DMS114 treated with DMSO at 0.1 percent for 48 hours (cell line): Measurements from ENCODE around the gene GTF3C1.

Experiments
- DNase-seq: peaks from one replicate; lab custom pipeline; 2025; ENCODE audit not compliant: unreplicated experiment; lab: John Stamatoyannopoulos, UW

GTF3C1 gene

GRCh38 chr16:27568077-27568476 is 18.4 kb upstream of the GTF3C1 start:
- DNase-seq, result no peak

- no peak for DNase-seq
Measured at GRCh38 chr16:27566417-27566816, 16.7 kb upstream of the GTF3C1 start.

GRCh38 chr16:27564224-27564623 is 14.5 kb upstream of the GTF3C1 start:
- no peak for DNase-seq

- DNase-seq, result no peak
Measured at GRCh38 chr16:27561216-27561615, 11.5 kb upstream of the GTF3C1 start.

GRCh38 chr16:27558932-27559331 is 9.2 kb upstream of the GTF3C1 start:
- no peak for DNase-seq

- DNase-seq, result no peak
Measured at GRCh38 chr16:27558434-27558833, 8.7 kb upstream of the GTF3C1 start.

GRCh38 chr16:27556471-27556870 is 6.8 kb upstream of the GTF3C1 start:
- no peak for DNase-seq

GRCh38 chr16:27551036-27551435 is 1.3 kb upstream of the GTF3C1 start:
- DNase-seq, result no peak

- DNase-seq, result no peak
Measured at GRCh38 chr16:27550582-27550920, 838 bp upstream of the GTF3C1 start.

GRCh38 chr16:27549464-27549745 is 308 bp downstream of the GTF3C1 start:
- DNase-seq, result no peak

- DNase-seq, result no peak
Measured at GRCh38 chr16:27547851-27548250, 1.9 kb downstream of the GTF3C1 start.

- no peak for DNase-seq
Measured at GRCh38 chr16:27547134-27547533, 2.6 kb downstream of the GTF3C1 start.

- DNase-seq, result no peak
Measured at GRCh38 chr16:27544671-27545070, 5.0 kb downstream of the GTF3C1 start.

- no peak for DNase-seq
Measured at GRCh38 chr16:27543801-27544200, 5.9 kb downstream of the GTF3C1 start.

GRCh38 chr16:27539636-27540035 is 10.1 kb downstream of the GTF3C1 start:
- no peak for DNase-seq

- no peak for DNase-seq
Measured at GRCh38 chr16:27539120-27539519, 10.6 kb downstream of the GTF3C1 start.

GRCh38 chr16:27538528-27538927 is 11.2 kb downstream of the GTF3C1 start:
- DNase-seq, result no peak

GRCh38 chr16:27534256-27534655 is 15.5 kb downstream of the GTF3C1 start:
- DNase-seq, result no peak

GRCh38 chr16:27531826-27532800 is 17.6 kb downstream of the GTF3C1 start:
- DNase-seq, result no peak

GRCh38 chr16:27531186-27531585 is 18.5 kb downstream of the GTF3C1 start:
- DNase-seq, result no peak

- DNase-seq, result no peak
Measured at GRCh38 chr16:27529962-27530361, 19.8 kb downstream of the GTF3C1 start.

- no peak for DNase-seq
Measured at GRCh38 chr16:27528294-27528693, 21.4 kb downstream of the GTF3C1 start.

GRCh38 chr16:27526180-27526579 is 23.5 kb downstream of the GTF3C1 start:
- no peak for DNase-seq
